Stimulated activated CD4-positive, alpha-beta T cell treated with anti-CD3 and anti-CD28 coated beads, Interleukin-12 subunit alpha, Interleukin-12 subunit beta, amount 100 ng/mL, for 48 hours (primary cell): ENCODE data around the gene TRAPPC12.

Experiments used
- DNase-seq, 3 donors: peaks; one replicate each; pipeline ENCODE4 v3.0.0-alpha.2; 2020; ENCODE audit warnings: low read depth in 2 of 3, low spot score in 1 of 3

TRAPPC12 gene

DNA sequence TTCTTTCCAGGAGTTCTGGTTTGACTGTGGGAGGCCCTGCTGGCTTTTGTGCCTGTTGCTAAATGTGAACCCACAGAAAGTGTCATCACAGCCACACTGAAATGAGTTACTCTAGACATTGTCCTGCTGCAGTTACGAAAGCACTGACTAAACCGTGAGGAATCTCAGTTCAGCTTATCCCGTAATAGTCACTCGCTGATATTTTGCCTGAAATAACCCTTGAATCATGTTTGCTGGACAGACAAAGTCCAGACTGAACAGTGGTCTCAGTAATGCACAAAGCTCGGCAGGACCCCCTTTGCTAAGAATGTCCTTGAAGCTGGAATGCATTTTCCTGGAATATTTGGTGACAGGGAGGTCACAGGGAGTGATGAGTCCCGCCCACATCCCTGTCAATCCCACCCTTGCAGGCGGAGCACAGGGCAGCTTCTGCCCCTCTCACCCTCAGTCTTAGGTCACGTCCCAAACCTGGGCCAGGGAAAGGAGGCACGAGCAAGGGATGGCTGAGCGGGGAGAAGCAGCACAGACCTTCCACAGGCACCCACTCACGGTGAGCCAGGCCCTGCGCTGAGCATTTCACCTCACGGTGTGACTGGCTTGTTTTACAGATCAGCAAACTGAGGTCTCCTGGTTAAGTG lies 86.5 kb downstream of the TRAPPC12 start:
- no peak for DNase-seq

DNA sequence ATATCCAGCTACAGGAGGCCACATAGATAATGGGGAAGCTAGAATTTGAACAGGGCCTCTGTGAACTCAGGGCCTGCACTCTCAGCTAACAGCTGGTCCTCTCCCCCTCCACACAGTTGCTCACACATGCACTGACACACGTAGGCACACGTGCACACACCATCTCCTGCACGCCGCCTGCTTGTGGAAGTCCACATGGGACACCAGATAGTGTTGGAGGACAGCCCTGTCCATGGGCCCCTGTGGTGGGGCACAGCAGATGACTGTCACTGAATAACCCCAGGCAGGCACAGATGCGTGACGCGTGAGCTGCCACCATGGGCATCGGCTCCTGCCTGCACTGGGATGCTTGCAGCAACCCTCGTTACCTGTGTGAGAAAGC lies 87.0 kb downstream of the TRAPPC12 start:
- DNase-seq = no peak

DNA sequence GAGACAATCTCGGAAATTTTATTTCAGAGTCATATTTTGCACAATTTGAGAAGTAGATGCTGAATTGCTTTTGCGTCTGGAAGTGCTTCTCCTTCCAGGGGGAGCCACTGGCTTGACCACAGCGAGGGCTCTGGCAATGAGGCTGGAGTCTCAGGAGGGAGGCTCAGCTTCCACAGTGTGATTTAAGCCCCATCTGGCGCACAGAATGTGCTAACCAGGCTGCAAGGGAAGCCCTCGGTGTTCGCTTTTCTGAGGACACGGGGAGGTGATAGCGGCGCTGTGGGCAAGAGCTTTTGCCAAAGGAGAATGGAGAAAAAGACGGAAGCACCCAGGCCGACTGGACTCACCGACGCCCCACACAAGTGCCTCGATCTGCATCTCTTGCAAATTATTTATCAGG lies 87.5 kb downstream of the TRAPPC12 start:
- no peak for DNase-seq

DNA sequence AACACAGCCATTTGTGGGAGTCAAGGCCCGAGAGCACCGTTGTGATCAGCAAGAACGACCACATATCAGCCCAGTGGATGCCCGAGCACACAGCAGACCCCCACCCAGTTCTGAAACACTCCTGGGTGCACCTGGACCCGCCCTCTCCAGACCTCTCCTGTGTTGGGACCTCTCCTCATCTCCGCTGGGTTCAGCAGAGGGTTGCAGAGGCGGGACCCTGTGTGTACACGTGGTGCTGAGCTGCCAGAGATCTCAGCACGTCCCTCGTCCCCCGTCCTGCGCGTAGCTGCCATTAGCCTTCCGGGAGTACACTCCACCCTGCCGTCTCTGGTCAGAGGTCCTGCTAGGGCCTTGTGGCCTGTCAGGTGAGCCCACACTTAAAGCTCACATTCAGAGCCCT lies 88.2 kb downstream of the TRAPPC12 start:
- no peak for DNase-seq

DNA sequence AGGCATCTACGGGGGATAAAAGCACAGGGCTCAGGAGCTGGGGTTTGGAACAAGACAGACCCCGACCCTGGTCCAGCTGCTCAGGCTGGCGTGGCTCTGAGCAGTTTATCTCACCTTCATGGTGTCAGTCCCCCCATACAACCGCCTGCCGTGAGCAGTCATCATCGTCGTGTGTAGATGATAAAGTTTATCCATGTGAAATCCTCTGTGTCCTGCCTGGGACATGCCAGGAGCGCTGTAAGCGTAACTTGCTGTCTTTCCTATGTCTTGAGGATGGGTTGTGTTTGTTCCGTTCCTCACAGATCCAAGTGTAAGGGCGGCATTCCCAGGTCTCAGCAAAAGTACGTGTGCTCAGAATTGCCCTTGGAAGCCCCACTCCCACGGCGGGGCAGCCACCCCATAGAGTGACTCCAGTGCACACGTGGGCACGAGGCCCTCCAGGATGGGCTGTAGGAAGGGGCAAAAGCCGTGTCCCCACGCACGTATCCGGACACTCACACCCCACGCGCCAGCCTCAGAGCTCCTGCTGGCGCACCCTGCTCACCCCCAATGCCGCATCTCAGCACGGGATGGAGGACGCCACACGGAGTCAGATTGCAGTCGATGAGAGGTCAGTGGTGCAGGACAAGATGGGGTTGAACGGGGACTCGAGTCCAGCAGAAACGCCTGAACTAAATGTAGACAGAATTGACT lies 88.9 kb downstream of the TRAPPC12 start:
- DNase-seq = no peak

DNA sequence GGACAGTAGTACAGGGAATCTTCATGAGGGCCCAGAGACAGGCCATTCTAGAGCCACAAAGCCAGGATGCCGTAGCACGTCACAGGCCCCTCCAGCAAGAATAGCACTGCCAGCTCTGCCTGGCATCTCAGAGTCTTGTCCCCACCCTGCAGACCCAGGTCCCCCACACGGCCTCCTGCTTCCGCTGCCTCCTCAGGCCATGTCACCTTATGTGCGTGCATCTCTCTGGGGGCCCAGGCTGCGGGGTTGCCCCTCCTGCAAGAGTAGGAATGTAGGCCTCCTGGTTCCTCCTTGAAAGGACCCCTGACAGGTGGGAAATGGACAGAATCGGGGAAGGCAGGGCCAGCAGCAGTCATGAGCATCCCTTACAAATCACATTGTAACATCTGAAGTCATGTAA lies 90.0 kb downstream of the TRAPPC12 start:
- DNase-seq = no peak

DNA sequence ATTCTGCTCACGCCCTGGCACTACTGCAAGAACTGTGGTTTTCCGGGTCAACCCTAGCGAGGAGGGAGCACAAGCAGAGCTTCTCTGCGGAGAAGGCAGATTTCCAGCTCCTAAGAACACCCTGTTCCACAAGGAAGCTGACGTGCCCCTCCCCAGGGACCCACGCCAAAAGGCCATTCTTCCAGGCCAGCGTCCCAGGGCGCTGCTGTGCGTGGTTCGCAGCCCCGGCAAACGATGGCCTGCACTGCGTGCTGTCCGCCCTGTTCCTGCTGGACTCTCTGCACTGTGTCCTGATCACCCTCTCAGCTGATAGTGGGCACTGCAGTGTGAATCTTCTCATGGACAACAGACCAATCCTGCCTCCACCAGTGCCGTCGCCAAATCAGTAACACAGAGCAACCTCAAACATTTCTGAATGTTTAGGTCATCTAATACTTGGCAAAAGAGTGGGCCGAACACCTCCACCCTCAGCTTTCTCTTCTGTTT lies 90.7 kb downstream of the TRAPPC12 start:
- no peak for DNase-seq

DNA sequence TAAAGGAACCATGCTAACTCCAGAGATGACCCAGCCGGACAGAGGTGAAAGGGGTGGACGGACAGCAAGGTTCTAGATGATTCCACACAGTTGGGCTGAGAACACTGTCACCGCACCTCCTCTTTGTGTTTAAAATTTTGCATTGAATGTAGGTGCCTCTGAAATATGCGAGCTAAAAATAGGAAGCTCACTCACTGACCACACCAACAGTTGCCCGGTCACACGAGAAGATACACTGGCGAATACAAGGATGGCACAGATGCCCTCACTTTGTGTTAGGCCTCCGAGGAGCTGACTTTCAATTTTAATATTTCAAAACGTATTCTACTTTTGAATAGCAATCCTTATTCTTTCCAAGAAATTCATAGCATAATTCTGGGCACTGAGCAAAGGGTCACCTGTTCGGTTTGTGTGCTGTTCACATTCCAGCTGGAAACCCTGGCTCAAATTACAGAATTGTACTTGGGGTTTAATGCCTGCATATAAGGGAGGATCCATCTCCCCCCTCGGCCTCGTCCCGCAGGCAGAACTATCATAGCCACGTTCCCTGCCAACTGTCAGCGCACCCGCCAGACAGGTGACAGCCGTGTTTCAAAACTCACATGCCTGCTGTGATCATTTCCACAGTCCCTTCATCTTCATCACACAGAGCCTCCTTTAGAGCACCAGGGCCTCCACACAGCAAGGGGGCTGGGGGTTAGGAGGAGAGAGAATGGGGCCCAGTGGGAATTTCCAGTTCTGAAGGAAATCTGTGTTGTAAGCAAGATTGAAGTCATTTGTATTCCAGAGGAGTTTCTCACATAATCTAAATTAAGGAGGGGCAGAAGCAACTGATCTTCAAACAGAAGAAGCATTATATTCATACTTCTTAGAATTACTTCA lies 91.6 kb downstream of the TRAPPC12 start:
- DNase-seq = no peak

DNA sequence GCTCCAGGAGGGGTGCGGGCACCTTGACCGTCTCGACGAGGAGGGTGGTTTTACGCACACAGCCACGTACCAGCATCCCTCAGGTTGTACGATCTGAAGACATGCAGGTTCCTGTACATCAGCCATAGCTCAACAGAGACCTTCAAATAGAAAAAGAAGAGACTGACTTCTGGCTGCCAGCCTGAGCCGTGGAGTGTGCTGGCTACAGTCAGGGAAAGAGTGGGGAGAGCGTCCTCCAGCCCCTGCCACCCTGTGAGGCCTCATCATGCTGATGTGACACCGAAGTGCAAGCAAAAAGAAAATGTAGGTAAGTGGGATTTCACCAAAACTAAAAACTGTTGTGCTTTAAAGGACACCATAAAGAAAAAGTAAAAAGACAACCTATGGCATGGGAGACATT lies 92.8 kb downstream of the TRAPPC12 start:
- DNase-seq = no peak

DNA sequence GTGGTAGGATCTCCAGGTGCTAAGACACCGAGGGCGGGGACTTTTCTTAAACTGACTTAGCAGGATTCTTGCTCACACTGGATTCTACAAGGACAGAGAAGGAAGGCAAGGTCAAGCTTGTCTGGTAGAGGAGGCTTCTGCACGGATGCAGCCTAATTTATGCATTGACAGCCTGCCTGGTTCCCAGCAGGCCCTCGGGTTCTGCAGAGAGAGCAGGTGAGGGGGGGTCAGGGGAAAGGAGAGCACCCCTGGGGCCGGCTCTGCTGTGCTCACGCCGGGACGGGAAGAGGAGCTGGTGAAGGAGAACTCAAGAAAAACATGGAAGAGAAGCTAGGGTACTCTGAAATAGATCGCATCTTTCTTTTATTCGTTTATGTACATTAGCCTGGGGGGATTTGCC lies 93.5 kb downstream of the TRAPPC12 start:
- no peak for DNase-seq

DNA sequence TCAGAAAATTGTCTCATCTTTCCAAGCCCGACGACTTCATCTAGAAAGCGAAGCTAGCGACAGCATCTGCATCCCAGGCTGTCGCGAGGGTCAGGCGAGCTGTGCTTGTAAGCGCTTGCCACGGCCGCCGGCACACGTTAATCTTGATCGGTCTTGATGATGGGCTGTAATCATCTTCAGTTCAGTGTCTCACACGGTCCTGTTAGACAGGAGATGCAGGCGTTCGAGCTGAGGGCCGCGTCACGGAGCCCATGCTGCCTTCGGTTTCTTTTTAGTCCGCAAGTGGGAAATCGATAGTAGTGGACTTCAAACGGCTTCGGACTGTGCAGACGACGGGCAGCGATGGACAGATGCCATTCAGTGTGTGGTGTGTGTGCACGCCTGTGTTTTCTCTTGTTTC lies 96.3 kb downstream of the TRAPPC12 start:
- DNase-seq = no peak

DNA sequence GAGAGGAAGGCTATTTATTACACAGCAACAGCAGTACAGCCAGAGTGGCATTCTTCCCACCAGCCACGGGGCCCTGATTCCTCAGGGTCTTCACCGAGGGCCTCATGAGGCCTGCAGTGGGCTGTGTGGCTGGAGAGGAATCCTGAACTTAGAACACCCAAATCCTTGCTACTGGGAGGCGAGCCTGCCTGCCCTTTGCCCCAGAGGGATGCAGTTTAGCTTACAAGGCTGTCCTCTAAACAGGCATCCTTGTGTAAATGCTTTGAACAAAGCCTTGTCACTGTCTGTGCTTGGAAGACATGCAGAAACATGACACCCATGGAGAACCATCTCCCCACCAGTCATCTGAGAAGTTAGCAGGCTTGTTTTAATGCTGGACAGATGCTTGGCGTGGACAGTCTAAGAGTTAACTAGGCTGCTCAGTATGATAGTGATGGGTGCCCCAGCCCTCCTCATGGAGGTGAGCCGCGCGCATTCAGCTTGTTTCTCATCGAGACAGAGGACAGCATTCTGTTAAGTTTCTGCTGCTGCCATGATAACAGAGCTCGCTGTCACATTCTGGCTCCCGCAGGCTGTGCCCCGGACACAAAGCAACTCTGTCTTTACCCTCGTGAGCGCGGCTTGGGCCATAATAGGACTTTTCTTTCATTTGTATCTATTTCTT lies 97.0 kb downstream of the TRAPPC12 start:
- DNase-seq = no peak

DNA sequence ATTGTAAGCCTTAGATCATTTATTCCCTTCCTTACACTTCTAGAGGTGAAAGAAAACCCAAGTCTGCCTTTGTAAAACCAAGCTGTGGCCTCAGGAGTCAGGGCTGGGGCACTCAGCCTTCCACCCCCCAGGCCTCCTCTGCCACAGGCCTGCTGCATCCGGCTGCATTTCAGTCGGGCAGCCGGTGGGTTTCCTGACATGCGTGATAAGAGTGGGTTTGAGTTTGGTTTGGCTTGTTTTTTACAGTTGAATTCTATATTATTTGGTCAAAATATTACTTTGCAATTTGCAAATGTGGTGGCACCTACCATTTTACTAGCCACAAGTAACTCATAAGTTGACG lies 97.5 kb downstream of the TRAPPC12 start:
- DNase-seq = no peak

DNA sequence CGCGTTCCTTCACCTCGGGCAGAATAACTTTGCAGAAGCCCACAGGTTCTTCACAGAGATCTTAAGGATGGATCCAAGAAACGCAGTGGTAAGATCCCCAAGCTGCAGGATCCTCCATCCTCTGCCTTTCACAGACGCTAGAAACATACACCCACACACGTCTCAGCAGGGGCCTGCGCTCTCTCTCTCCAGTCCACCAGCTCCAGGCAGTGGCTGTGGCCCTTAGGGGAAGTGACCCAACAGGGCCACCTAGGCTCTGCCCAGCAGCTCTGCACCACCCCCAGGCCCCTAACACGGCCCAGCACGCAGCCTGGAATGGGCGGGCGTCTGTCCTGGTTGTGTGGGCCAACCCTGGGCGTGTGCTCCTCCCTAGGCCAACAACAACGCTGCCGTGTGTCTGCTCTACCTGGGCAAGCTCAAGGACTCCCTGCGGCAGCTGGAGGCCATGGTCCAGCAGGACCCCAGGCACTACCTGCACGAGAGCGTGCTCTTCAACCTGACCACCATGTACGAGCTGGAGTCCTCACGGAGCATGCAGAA lies 99.4 kb downstream of the TRAPPC12 start:
- DNase-seq = no peak

DNA sequence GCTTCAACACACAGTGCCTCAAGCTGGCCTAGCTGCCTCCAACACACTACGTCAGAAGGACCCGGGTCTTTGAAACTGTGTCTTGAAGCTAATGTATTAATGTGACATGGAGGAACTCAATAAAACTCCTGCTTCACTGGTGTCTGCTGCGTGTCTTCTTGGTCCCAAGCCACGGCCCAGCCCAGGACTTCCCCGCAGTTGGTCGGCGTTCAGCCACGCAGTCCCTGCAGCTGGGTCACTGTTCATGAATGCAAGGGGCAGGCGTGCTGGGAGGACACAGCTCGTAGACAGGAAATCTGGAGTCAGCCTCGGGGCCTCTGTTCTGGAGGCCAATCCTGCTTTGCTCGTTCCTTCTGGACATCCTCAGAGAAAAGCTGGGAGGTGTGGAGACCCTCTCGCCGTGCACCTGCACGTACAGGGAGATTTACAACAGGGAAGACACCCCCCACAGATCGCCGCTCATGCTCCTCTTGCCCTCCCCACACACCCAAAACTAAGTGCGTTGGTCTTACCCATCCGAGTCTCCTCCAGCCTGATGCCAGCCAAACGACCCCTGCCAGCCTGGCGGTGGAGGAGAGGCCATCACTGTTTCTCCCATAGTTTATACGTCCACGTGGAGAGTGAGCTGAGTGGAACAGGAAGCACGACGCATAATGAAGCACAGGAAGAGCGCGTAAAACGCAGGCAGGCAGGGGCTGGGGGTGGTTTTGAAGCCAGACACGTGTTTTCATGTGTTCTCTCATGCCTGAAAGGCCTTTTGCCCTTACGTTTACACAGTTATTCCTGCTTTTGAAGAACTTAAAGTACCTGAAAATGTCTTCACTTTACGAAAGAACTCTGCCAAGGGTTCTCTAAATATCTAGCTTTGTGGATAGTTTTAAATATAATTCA lies 100.2 kb downstream of the TRAPPC12 start:
- no peak for DNase-seq

DNA sequence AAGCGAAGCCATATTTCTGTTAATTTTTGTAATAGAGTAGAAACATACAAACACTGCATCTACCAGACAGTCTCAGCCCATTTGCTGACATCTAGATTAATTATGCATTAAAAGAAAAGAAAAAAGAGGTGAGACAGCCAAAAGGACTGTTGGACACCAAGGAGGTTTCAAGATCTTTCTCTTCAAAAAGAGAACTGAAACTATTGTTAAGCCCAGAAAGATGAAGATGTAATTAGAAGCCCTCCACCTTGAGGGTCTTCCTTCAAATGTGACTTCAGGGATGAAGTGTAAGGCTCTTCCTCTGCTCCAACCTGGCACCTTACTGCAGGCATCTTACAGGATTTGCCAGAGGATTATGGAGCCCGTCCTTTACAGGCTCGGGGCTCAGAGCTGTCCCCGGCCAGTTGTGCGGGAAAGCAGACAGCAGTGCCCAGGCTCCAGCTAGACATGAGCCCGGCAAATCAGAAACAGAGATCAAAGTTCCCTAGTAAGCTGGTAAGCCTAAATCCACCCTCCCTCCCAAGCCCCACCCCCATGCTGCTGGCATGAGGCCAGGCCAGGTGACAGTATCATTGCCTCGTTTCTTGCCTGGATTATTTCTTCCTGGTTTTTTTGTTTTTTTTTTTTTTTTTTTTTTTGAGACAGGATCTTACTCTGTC lies 101.0 kb downstream of the TRAPPC12 start:
- DNase-seq = no peak

DNA sequence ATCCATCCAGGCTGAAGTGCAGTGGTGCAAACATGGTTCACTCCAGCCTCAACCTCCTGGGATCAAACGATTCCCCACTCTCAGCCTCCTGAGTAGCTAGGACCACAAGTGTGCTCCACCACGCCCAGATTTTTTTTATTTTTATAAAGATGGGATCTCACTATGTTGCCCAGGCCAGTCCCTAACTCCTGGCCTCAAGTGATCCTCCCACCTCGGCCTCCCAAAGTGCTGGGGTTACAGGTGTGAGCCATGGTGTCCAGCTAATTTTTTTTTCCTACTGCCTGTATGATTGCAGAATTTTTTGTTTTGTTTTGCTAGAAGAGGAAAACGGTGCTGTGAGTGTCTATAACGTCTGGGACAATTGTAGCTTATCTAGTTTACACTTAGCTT lies 101.5 kb downstream of the TRAPPC12 start:
- DNase-seq = no peak

DNA sequence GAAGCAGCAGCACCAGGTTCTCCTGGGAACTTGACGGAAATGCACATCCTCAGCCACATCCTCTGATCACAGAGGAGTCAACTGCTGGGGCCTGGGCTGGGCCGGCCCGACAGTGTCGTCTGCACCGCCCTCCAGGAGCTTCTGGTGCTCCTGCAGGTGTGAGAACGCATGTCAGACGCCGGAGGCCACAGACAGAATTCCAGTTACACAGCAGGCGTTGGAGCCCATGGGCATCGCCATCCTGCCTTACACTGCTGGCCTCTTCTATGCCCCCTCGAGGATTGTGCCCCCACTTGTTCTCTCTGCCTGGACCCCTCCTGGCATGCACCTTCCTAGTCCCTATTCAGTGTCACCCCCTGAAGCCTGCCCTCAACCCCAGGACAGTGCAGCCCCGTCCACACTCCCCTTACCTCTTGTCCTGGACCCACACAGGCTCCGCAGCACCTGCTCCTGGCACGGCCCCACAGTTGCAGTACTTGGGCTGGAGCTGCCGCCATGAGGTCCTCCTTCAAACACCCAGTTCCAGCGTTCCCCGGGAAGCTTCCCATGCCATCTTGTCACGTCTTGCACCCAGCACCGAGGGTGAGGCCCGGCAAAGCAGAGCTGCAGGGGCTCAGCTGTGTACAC lies 102.4 kb downstream of the TRAPPC12 start:
- DNase-seq = no peak

DNA sequence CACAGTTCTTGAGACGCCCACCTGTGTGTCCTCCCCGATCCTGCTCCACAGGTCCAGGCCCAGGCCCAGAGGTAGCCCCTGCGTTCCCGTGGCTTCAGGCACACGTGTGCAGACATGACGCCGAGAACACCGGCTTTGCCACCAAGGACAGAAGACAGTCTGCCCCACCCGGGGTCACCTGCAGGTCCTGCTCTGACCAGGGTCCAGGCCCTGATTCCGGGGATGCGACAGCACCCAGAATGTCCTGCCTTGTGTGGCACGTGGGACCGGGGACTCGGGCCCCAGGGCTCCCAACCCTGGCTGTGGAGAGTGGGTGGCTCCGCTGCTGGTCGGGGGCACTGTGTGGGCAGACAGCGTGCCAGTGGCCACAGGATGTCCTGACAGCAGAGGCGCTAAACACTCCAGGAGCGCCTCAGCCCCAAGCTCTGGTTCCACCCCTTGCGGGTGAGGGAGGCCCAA lies 102.9 kb downstream of the TRAPPC12 start:
- no peak for DNase-seq
